NB4 (cell line): ENCODE results near the gene GCLC.

ENCODE experiments used
- MAX ChIP-seq: IDR thresholded peaks from 2 replicates; pipeline ENCODE4 v1.6.1; 2011; ENCODE audit warnings: low read depth, low read length
- MYC ChIP-seq: IDR thresholded peaks from 2 replicates; pipeline ENCODE4 v1.6.1; 2011; ENCODE audit warnings: low read depth, low read length
- POLR2A ChIP-seq: IDR thresholded peaks from 2 replicates; pipeline ENCODE4 v1.6.1; 2011; ENCODE audit warnings: mild to moderate bottlenecking; ENCODE audit not compliant: insufficient read length; ENCODE audit errors: extremely low read depth
- TF ChIP-seq, protein P1 (sequence below): IDR thresholded peaks from one replicate; pipeline ENCODE4 v1.5.1; 2012; ENCODE audit warnings: low read depth, low read length

DNA sequence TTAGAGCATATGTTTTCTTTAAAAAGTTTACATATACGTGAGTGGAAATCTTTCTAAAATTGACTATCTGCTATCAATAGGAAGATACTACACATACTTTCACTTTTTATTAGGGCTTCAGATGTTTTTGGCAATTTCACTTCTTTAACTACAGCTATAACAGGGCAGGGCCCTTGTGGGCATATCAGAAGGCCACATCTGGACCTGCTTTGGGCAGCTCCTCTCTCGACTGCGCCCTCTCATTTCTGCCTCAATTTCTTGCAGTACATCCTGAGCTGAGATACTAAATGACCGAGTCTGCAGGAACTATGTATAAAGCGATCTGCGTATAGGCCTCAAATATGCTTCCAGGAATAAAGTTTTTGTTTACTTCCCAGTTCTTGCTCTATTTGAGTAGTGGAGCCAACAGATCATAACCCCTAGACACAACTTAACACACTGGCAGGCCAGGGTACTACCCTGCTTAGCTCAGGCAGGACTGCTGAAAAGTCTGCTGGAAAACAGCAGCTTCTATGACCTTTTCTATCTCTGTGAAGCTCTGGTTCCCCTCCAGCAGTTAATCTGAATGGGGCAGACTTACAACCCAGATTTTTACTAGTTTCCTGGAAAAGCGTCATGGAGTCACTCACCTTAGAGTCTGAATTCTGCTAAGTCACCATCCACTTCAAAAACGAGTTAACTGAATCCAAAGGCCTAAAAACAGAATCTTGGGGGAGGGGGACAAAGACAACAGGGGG is 12.7 kb downstream of the GCLC start:
- TF ChIP-seq, protein P1, sequence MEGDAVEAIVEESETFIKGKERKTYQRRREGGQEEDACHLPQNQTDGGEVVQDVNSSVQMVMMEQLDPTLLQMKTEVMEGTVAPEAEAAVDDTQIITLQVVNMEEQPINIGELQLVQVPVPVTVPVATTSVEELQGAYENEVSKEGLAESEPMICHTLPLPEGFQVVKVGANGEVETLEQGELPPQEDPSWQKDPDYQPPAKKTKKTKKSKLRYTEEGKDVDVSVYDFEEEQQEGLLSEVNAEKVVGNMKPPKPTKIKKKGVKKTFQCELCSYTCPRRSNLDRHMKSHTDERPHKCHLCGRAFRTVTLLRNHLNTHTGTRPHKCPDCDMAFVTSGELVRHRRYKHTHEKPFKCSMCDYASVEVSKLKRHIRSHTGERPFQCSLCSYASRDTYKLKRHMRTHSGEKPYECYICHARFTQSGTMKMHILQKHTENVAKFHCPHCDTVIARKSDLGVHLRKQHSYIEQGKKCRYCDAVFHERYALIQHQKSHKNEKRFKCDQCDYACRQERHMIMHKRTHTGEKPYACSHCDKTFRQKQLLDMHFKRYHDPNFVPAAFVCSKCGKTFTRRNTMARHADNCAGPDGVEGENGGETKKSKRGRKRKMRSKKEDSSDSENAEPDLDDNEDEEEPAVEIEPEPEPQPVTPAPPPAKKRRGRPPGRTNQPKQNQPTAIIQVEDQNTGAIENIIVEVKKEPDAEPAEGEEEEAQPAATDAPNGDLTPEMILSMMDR: no peak
- TF ChIP-seq POLR2A (no peak), MYC (no peak), MAX (no peak)
